GM19043 (cell line): ENCODE data around the gene SEC14L5.
"Not testable (repeated sequence)": the region's sequence is repeated elsewhere in the genome, so short reads cannot be mapped to it uniquely, and the experiment has no call there.

ENCODE experiments used
- ATAC-seq: cut with Tn5 transposase; IDR thresholded peaks from one replicate; pipeline ENCODE4 v1.9.1; 2021; ENCODE audit warnings: low read depth; ENCODE audit not compliant: unreplicated experiment

SEC14L5 gene

GRCh38 chr16:5032748-5033167 is 74.6 kb downstream of the SEC14L5 start:
- no peak for ATAC-seq

- ATAC-seq: peak; percentile 85
Measured at GRCh38 chr16:5033256-5034166, 75.4 kb downstream of the SEC14L5 start, which contains the start of gene NAGPA. TSS of gene NAGPA (minus strand) at chr16:5033935. CDS start at chr16:5033914, 21 bp downstream.

GRCh38 chr16:5034167-5034523 is 76.0 kb downstream of the SEC14L5 start:
- no peak for ATAC-seq

GRCh38 chr16:5035909-5036227 is 77.7 kb downstream of the SEC14L5 start:
- ATAC-seq: no peak

- no peak for ATAC-seq
Measured at GRCh38 chr16:5036228-5037156, 78.4 kb downstream of the SEC14L5 start.

- no peak for ATAC-seq
Measured at GRCh38 chr16:5040451-5040850, 82.3 kb downstream of the SEC14L5 start.

- peak; percentile 70 for ATAC-seq
Measured at GRCh38 chr16:5041600-5042133, 83.5 kb downstream of the SEC14L5 start.

GRCh38 chr16:5042574-5043171 is 84.5 kb downstream of the SEC14L5 start:
- ATAC-seq: no peak

- no peak for ATAC-seq
Measured at GRCh38 chr16:5044011-5044540, 85.9 kb downstream of the SEC14L5 start.

GRCh38 chr16:5044581-5044980 is 86.5 kb downstream of the SEC14L5 start:
- ATAC-seq: not testable (repeated sequence)

- no peak for ATAC-seq
Measured at GRCh38 chr16:5045499-5046115, 87.5 kb downstream of the SEC14L5 start.

- ATAC-seq: no peak
Measured at GRCh38 chr16:5046914-5047313, 88.8 kb downstream of the SEC14L5 start.

GRCh38 chr16:5054876-5055865 is 97.0 kb downstream of the SEC14L5 start:
- no peak for ATAC-seq

- ATAC-seq: peak; percentile 70
Measured at GRCh38 chr16:5056352-5056751, 98.2 kb downstream of the SEC14L5 start.

GRCh38 chr16:5058476-5058875 is 100.3 kb downstream of the SEC14L5 start:
- ATAC-seq: no peak

GRCh38 chr16:5059386-5060072 is 101.4 kb downstream of the SEC14L5 start:
- ATAC-seq: no peak

- no peak for ATAC-seq
Measured at GRCh38 chr16:5060073-5060641, 102.0 kb downstream of the SEC14L5 start.

GRCh38 chr16:5062051-5062450 is 103.9 kb downstream of the SEC14L5 start:
- no peak for ATAC-seq
